GM19238 (cell line): ENCODE data around the gene UBTD1.

Experiments used
- DNase-seq: peaks from one replicate; pipeline ENCODE4 v3.0.0; 2011; ENCODE audit warnings: low spot score; ENCODE audit not compliant: insufficient read length

UBTD1 gene

DNA sequence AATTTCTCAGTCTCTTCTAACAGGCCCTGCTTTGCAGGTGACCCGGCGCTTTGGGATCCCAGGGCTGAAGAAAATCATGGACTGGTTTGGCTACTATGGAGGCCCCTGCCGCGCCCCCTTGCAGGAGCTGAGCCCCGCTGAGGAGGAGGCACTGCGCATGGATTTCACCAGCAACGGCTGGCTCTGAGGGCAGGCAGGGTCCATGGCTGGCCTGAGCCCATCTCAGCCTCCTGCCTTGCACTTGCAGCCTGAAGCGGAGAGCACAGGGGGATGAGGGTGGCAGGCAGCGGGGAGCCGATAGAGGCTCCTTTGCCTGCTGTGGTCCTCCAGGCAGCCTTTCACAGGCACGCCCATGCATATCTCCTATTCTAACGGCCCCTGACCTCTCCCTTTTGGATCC, 112.7 kb downstream of the UBTD1 start:
- DNase-seq = no peak

DNA sequence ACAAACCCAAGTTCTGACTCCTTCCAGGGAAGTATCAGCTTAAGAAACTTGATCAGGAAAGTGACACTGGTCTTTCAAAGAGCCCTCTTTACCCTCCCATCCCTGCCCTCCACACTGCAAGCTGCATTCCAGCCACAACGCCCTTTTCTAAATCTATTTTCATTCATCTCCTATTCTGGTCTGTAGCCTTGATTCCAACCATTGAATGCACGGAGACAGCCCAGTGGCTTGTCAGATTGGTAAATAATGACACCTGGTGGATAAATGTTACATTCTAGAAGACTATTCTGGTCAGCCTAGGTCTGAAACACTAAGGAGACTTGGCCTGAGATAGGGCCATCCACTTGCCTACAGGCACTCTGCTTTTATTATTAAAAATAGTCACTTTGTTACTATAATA, 113.7 kb downstream of the UBTD1 start:
- no peak for DNase-seq

DNA sequence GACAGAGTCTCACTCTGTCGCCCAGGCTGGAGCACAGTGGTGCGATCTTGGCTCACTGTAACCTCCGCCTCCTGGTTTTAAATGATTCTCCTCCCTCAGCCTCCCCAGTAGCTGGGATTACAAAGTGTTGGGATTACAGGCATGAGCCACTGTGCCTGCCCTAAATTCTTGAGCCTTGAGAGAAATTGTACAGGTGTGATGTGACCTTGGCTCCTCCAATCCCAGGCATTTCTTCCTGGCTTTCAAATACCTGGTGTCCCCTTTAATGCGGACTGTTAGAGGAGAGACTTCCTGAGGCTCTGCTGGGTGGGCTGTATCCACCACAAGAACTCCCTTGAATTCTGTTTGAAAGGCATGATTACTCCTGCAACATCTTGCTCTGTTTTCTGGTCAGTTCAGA, 119.6 kb downstream of the UBTD1 start:
- DNase-seq = no peak

DNA sequence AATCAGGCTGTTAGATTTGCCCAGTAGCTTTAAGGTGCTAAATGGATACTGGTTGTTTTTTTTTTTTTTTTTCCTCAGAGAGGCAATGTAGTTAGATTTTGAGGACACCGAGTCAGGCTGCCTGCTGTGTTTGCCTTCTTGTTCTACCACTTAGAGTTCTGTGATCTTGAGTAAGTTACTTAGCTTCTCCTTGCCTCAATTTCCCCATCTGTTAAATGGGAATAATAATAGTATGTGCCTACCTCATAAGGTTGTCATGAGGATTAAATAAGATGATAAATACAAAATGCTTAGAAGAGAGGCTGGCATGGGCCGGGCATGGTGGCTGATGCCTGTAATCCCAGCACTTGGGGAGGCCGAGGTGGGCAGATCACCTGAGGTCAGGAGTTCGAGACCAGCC, 120.0 kb downstream of the UBTD1 start:
- no peak for DNase-seq
